HG02943 (cell line): ENCODE measurements around the gene PREX1.
A peak's percentile ranks its signal among the peaks of the same experiment; 100 is the strongest.

ENCODE experiments used
- ATAC-seq: cut with Tn5 transposase; IDR thresholded peaks from one replicate; pipeline ENCODE4 v1.9.1; 2021; ENCODE audit warnings: mild to moderate bottlenecking, low read depth, moderate library complexity; ENCODE audit not compliant: unreplicated experiment

Gene PREX1

DNA sequence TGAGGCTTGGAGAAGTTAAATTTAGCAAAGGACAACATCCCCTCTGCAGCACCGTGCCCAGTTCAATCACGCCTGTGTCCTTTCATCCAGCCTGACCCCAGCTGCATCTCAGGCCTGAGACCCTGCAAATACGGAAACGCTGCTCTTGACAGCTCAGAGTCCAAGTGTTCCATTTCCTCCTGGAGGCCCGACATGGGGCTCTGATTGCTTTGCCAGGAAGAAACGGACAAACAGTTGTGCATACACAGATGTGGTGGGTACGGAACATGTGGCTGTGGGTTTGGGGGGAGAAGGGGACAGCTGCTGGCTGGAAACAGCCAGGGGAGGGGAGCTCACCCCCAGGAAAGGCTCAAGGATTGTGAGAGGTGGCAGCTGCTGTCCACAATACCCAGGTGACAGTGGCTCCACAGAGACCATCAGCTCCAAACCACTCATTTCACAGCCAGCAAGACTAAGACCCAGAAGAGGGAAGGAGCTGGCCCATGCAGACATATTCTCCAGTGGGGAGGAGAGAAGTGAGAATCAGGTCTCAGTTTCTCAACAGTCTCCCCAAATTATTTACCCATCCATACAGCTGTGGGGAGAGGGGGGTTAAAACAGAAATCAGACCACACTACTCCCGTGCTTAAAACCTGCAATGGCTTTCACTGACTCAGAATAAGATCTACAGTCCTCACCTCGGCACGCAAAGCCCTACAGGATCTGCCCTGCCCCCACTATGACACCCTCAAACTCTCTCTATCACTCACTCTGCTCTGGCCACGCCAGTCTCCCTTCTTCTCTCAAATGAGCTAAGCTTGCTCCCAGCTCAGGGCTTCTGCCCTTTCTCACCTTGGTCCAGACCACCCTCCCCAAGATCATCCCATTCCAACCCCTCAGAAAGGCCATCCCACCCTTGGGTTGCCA is 89.1 kb downstream of the PREX1 start:
- peak; percentile 63 for ATAC-seq

DNA sequence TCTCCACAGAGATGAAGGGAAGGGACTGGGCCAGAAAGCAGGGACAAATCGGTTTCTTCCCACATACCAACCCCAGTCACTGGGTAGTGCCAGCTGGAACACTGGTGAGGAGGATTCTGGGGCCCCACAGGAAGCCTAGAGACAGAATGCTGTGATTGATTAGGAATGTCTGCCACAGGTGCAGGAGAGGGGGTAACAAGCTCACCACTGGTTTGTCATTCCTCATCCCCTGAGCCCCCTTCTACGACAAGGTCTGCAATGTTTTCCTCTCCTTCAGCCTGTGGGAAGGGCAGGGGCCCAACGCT is 89.8 kb downstream of the PREX1 start:
- ATAC-seq, result no peak

DNA sequence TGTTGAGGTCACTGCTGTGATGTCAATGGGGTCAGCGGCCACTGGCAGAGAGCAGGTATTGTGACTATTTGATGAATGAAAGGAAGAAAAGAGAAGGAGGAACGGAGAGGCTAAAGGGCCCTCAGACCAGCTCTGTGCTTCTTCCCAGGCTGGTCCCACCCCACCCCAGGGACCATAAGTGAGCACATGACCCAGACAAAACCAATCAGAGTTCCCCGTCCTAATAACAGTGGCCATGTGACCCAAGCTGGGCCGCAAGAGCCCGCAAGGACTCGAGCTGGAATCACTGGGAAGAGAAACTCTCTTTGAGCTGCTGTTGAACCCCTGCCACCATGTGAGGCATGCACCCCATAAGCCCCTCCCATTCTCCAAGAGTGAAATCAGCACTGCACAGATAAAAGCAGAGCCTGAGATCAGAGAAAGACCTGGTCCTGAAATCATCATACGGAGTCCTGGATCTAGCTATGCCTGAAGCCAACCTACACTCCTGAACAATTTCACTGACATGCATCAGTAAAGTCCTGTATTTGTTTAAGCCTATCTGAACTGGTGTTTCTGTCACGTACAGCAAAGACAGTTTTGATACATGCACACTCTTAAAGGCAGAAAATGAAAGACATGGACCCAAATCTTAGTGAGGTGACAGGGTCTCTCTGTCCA is 90.2 kb downstream of the PREX1 start:
- no peak for ATAC-seq

DNA sequence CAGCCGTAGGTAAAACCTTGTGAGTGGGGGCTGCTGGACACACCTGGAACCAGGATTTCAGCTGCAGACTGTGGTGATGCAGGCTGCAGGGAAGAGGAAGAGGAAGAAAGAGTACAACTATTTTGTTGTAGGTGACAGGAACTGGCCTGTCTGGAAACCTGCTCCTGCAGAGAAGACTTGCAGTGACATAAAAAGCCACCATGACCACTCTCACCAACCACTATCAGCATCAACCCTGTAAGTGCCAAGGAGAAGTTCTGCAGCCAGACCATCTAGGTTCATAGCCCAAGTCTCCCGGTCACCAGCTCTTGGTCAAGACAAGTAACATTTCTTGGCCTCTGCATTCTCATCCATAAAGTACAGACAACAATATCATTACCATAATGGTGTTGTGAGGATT is 91.2 kb downstream of the PREX1 start:
- no peak for ATAC-seq

DNA sequence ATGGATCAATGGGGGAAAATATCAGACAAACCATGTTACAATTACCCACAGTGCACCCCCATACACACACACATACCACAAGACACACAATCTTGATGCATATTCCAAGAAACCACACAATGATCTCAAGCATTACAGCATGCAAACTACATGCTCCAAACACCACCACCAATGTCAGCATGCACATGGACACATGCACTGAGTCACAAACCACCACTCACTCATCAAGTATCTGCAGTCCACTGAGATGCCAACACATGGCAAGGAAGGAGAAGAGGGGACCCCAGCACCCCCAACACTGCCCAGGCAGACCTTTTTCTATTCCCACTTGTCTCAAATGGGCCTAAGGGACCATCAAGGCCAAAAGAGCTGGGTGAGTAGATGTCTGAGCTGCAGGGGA is 91.6 kb downstream of the PREX1 start:
- ATAC-seq, result no peak

GRCh38 chr20:48735112-48735511 is 92.7 kb downstream of the PREX1 start:
- no peak for ATAC-seq

DNA sequence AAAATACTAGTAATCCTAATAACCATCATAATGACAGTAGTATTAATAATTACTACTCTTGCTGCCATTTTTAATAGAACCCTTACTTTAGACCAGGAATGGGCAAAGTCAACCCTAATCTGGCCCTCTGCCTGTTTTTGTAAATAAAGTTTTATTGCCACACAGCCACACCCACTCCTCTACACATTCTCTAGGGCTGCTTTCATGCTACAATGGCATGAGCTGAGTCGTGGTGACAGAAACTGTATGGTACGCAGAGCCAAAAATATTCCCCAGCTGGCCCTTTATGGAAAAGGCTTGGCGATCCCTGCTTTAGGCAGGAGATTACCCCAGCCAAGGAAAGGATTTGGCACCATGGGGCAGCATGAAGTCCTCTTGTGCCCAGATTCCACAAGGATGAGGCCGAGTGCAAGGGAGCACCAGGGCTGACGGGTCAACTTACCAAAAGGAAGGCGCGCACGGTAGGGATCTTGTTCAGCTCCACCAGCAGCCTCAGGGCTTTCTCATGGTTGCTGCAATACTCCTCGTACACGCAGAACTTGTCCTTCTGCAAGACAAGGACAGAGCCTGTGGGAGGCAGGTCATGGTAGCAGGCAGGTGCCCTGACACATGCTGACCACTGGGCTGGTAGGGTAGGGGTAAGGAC is 93.6 kb downstream of the PREX1 start:
- ATAC-seq, result no peak

DNA sequence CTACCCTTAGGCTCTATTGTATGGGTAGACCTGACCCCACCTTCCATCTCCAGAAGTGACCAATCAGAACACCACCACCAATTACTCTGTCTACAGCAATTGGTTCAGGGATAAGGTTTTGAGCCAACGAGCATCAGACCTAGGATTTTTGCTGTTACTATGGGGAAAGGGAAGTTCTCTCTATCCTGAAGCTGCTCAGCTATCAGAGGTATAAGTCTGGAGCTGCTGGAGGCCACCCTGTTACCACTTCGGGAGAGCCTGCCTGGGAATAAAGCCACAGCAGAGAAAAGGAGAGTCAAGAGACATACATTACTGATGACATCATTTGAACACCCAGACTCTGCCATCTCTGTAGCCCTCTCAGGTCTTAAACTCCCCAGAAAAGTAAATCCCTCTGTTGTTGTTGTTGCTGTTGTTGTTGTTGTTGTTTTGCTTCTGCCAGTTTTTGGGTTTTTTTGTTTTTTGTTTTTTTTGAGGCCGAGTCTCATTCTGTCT is 94.5 kb downstream of the PREX1 start:
- no peak for ATAC-seq

DNA sequence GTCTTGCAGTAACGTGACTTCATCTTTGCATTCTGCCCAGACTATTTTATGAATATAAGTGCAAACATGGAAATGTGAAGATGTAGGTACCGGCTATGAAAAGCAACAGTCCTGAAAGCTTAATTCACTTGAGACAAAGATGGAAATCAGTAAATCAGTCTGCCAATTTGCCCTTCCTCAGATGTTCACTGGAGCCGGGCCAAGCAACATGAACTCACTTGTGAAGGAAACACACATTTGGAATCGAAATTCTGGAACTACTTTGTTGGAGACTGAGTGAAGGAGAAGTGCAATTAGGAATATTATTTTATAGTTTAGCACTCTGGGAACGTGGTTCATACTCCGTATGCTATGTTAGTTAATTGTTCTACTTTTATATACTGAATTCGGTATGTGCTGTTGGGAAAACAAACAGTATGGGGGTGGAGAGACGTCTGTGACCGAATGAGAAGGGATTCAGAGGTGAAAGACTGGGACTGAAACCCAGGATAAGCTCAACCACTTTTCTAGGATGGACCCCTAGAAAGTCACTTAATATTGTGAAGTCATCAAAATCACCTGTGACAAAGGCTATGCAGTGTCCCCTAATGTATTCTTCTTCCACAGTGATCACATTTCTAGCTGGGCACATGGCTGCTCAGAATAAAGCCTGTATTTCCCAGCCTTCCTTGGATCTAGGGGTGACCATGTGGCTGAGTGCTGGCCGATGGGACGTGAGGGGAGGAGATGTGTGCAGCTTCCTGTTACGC is 95.5 kb downstream of the PREX1 start:
- ATAC-seq, result no peak

DNA sequence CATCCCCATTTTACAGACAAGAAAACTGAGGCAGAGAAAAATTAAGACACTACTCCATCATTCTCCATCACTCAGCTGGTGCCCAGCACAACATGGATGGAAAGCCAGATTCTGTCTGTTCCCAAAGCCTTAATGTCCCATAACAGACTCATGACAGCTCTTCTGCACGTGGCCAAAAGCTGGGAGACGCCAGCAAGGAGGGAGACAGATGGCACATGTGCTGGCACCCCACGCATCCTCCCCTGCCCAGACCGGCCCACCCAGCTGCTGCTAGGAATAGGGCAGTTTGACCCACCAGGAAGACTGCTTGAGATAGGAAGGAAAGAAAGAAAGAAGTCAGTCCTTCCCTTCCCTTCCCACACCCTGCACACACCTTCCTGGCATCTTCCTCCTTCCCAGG is 96.3 kb downstream of the PREX1 start:
- no peak for ATAC-seq

GRCh38 chr20:48730977-48731376 is 96.8 kb downstream of the PREX1 start:
- ATAC-seq, result no peak

- ATAC-seq, result no peak
Measured at GRCh38 chr20:48729538-48729937, 98.3 kb downstream of the PREX1 start.

DNA sequence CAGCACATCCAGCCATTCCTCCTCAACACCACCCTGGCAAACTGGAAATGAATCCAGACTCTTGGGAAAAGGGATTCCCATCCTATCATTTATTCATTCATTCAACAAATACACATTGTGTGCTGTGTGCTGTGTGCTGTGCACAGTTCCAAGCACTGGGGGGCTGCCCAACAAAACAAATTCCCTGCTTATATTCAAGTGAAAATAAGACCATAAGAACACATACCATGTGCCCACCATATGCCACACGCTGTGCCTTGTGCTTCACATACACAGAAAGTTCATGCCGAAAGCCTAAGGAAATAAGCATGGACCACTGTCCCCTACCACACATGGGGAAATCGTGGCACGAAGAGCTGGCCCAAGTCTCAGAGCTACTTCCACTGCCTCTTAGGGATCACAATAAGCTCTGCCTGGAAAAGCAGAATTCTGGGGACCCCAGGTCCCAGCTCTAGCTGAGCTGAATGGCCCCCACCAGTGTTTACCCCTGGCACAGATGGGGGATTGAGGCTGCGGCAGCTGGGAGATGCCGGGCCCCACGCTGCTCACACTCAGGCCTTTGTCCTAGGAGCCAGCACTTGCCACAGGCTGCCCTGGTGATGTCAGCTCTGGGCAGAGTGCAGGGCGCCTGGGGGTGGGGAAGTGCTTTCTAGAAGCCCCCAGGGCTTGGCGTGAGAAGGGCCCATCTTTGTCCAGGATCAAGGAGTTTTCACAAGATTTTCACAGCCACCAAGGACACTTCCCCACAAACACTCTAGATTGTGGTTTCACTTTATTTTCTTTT is 99.6 kb downstream of the PREX1 start:
- no peak for ATAC-seq

- no peak for ATAC-seq
Measured at GRCh38 chr20:48727226-48727625, 100.6 kb downstream of the PREX1 start.

DNA sequence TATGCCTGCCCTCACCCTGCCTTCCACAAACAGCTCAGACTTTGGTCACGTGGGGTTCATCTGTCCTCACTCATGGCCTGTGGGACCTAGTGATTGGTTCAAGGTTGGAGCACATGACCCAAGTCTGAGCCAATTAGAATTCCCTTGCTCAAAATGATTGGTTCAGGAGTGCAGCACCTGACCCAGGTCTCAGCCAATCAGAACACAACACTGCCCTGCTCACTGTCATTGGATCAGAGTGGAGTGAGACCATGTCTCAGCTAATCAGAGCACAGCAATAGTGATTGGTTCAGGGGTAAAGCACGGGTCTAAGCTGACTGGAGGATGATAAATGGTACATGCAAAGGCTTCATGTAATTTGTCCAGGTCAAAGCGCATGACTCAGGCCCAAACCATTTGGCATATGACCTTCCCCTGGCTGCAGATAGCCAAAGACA is 102.2 kb downstream of the PREX1 start:
- ATAC-seq, result no peak

DNA sequence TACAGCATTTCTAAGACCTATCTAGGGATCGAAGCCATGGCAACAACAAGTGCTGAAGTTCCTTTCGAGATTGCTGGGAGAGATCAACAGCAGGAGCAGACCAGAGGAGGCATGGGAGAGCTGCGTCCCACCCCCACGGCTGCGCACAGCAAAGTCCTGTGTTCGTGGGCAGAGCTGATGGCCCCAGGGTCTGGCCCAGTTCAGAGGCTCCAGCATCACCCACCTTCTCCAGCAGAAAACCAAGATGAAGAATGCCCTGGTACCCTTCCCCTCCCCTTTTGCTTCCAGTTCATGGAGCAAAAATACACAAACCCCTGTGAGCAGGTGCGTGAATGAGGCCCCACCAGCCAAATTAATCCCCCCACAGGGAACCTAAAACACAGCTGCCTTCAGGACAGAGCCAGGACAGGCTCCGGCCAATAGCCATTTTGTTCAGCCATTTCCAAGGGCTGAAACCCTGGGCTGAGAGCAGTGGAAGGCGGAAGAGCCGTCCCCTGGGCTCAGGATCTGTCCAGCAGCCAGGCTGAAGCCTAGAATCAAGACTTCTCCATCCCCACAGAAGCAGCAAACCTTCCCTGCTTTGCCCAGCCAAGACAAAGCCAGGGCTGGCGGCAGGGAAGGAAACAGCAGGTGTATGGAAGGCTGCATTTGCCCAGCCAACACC is 102.8 kb downstream of the PREX1 start:
- no peak for ATAC-seq

DNA sequence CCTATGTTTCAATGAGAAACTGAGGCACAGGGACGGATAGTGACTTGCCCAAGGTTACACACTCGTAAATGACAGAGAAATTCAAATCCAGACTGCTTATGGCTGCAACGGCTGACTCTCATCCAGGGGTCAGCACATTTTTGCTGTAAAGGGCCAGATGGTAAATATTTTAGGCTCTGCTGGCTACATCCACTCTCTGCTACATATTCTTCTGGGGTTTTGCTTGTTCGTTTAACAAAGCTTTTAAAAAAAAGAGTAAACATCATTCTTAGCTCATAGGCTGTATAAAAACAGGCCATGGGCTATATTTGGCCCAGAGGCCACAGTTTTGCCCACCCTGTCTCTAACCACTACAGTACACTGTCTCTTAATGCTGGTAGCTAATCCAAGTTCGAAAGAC is 103.4 kb downstream of the PREX1 start:
- ATAC-seq, result no peak

DNA sequence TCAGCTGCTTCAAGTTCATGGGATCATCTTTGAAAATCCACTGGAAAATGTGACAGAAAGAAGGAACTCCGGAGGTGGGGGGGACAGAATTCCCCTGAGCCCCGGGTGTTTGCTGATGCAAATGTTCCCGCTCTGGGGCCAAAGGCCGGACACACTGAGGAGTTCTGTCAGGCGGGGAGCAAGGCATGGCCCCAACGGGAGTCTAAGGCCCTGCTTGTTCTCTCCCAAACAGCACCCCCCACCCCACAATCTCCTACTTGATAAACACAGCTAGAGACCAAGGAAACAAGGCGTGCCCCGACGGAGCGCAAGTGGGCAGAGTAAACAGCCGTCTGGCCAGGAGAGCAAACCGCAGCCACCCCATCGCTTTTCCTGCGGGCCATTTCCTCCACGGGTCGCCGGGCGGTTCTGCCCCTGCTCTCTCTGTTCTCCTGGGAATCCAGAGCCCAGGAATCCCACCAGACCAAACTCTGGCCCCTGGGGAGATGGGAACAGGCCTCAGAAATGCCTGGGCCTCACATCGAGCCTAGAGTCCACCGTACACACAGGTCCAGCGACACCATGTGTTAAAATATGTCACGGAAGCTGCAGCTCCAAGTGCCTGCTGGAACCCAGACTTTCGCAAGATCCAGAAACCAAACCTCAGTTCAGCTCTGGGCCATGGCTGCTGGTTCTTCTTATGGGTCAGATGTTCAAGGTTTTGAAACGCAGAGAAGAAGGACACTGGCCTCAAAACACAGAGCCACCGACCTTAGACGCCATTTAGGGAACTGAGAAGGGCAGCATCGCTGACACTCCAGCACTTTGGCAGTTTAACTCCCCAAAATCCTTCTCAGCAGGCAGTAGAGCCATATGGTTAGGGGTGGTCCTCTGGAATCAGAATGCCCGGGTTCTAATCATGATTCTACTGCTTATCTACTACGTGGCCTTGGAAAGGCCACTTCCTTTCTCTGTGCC is 104.2 kb downstream of the PREX1 start:
- ATAC-seq, result no peak
